PC-9 (cell line): ENCODE measurements around the gene FAM3C. TPM values are rescaled to one million over a fixed set of nuclear protein-coding genes. Genes with fewer than 3 reads are reported as not detected.

Source experiments
- BruUV-seq: library from RNA; stranded (reverse); fragments of 400-500 nt; replicated peaks from 2 replicates; lab custom pipeline; 2021; lab: Mats Ljungman, UMichigan
- CTCF ChIA-PET: fragments of 300-600 bp; sonication (Branson Sonifier 250); formaldehyde crosslinking; loops from one replicate; lab custom pipeline; 2022; ENCODE audit warnings: antibody characterized with exemption; lab: Charles Lee
- POLR2A ChIA-PET: fragments of 300-600 bp; sonication (Branson Sonifier 250); formaldehyde crosslinking; loops from one replicate; lab custom pipeline; 2022; ENCODE audit warnings: antibody characterized with exemption; ENCODE audit not compliant: unreplicated experiment; lab: Charles Lee
- DNase-seq, 2 experiments: peaks; one replicate each; pipeline versions ENCODE4 v3.0.0 to v3.0.0-alpha.2; 2015 to 2022; ENCODE audit warnings: mixed read lengths in 1 of 2
- H2AFZ ChIP-seq: fragments of 200-600 bp; sonication (generic); 2 replicates; pipeline ENCODE4 v1.8.1; 2017; ENCODE audit warnings: antibody characterized with exemption
- H3F3A ChIP-seq: fragments of 200-600 bp; sonication (generic); 2 replicates; pipeline ENCODE4 v1.8.1; 2017; ENCODE audit warnings: antibody characterized with exemption, mild to moderate bottlenecking, low read depth; ENCODE audit not compliant: insufficient read depth
- H3K27ac ChIP-seq: fragments of 200-600 bp; sonication (generic); 2 replicates; pipeline ENCODE4 v1.6.1; 2016; ENCODE audit warnings: mixed run types
- H3K27me3 ChIP-seq: fragments of 200-600 bp; sonication (generic); 2 replicates; pipeline ENCODE4 v1.6.1; 2016; ENCODE audit warnings: low read depth, mixed run types; ENCODE audit not compliant: insufficient read depth
- H3K36me3 ChIP-seq: fragments of 200-600 bp; sonication (generic); 2 replicates; pipeline ENCODE4 v1.6.1; 2016; ENCODE audit warnings: low read depth, mixed run types
- H3K4me1 ChIP-seq: fragments of 200-600 bp; sonication (generic); replicated peaks from 2 replicates; pipeline ENCODE4 v1.6.1; 2016; ENCODE audit warnings: mixed run types; ENCODE audit not compliant: insufficient read depth
- H3K4me2 ChIP-seq: fragments of 200-600 bp; sonication (generic); 2 replicates; pipeline ENCODE4 v1.6.1; 2017; ENCODE audit warnings: mixed run types
- H3K4me3 ChIP-seq: fragments of 200-600 bp; sonication (generic); 2 replicates; pipeline ENCODE4 v1.6.1; 2016; ENCODE audit warnings: mixed run types
- H3K79me2 ChIP-seq: fragments of 200-600 bp; sonication (generic); 2 replicates; pipeline ENCODE4 v1.6.1; 2017; ENCODE audit warnings: low read depth, mixed run types
- H3K9me2 ChIP-seq: fragments of 200-600 bp; sonication (generic); 2 replicates; pipeline ENCODE4 v1.8.1; 2017; ENCODE audit warnings: mild to moderate bottlenecking; ENCODE audit not compliant: insufficient read depth
- H3K9me3 ChIP-seq: fragments of 200-600 bp; sonication (generic); 2 replicates; pipeline ENCODE4 v1.8.1; 2016; ENCODE audit warnings: low read depth; ENCODE audit not compliant: insufficient read depth
- H4K20me1 ChIP-seq: fragments of 200-600 bp; sonication (generic); 2 replicates; pipeline ENCODE4 v1.8.1; 2017; ENCODE audit not compliant: insufficient read depth
- CTCF ChIP-seq: fragments of 200-600 bp; sonication (generic); conservative IDR thresholded peaks from 2 replicates; pipeline ENCODE4 v1.6.1; 2017; ENCODE audit warnings: mixed run types, antibody characterized with exemption, mild to moderate bottlenecking, moderate library complexity
- EZH2 ChIP-seq: fragments of 200-600 bp; sonication (generic); IDR thresholded peaks from 2 replicates; pipeline ENCODE4 v1.8.0; 2017; ENCODE audit warnings: antibody characterized with exemption, low read depth
- intact Hi-C: fragments of 100-400 bp; cut with micrococcal nuclease; formaldehyde crosslinking; loops from one replicate; pipeline ENCODE4 v1.10.0; 2022; ENCODE audit not compliant: unreplicated experiment
- total RNA-seq: library from RNA; stranded (reverse); gene quantifications from 2 replicates; pipeline ENCODE4 v1.2.3, GENCODE V29; 2021

Gene FAM3C
- total RNA-seq, 1 experiment from 2014 or later = 134 TPM

GRCh38 chr7:121431996-121432395 is 35.9 kb upstream of the FAM3C start:
- no peak overlapping the region for H3K4me3 ChIP-seq
- peaks cover 21% of the 10 kb centered on the region for H3K4me1 ChIP-seq
- POLR2A ChIA-PET = no interaction called here
- intact Hi-C loops = no loop called here
- H3K36me3 ChIP-seq = no peaks in the 10 kb centered on the region
- no peaks in the 10 kb centered on the region for H4K20me1 ChIP-seq
- H3K79me2 ChIP-seq = no peaks in the 10 kb centered on the region
- H3K9me2 ChIP-seq = no peaks in the 10 kb centered on the region
- H3K27me3 ChIP-seq = no peaks in the 10 kb centered on the region
- H2AFZ ChIP-seq = no peak overlapping the region
- H3K4me2 ChIP-seq = no peak overlapping the region
- no TSS peak for BruUV-seq
- H3F3A ChIP-seq = 0 out of 2 replicates have a peak, but pooled peaks cover 4% of the 10 kb centered on the region
- CTCF ChIA-PET = no interaction called here
- no peak for DNase-seq
- peaks cover 5% of the 10 kb centered on the region; the same call in 1 of the 2 replicates for H3K9me3 ChIP-seq
- H3K27ac ChIP-seq = no peak overlapping the region
- TF ChIP-seq EZH2 (no peak), CTCF (no peak)

- Histone ChIP-seq H4K20me1 (no peaks in the 10 kb centered on the region), H3F3A (0 out of 2 replicates have a peak, but pooled peaks cover 4% of the 10 kb centered on the region), H3K4me1 (peaks cover 16% of the 10 kb centered on the region), H3K4me3 (no peak overlapping the region), H3K36me3 (no peaks in the 10 kb centered on the region), H2AFZ (no peak overlapping the region), H3K27ac (no peak overlapping the region), H3K27me3 (no peaks in the 10 kb centered on the region), H3K4me2 (no peak overlapping the region), H3K9me3 (peaks cover 5% of the 10 kb centered on the region; the same call in 1 of the 2 replicates), H3K79me2 (no peaks in the 10 kb centered on the region), H3K9me2 (no peaks in the 10 kb centered on the region)
- POLR2A ChIA-PET = no interaction called here
- no TSS peak for BruUV-seq
- no peak for DNase-seq
- CTCF ChIA-PET = no interaction called here
- TF ChIP-seq EZH2 = no peak
- TF ChIP-seq CTCF = no peak
- intact Hi-C loops = no loop called here
These were observed 35.4 kb upstream of the FAM3C start for GRCh38 chr7:121431389-121431995.

GRCh38 chr7:121430558-121430957 is 34.5 kb upstream of the FAM3C start:
- H4K20me1 ChIP-seq = no peaks in the 10 kb centered on the region
- H3K4me2 ChIP-seq = no peak overlapping the region
- H3K9me2 ChIP-seq = no peaks in the 10 kb centered on the region
- H3K4me3 ChIP-seq = no peak overlapping the region
- no TSS peak for BruUV-seq
- H3K9me3 ChIP-seq = peaks cover 5% of the 10 kb centered on the region; the same call in 1 of the 2 replicates
- TF ChIP-seq CTCF (no peak), EZH2 (no peak)
- DNase-seq = no peak
- H3K27me3 ChIP-seq = no peaks in the 10 kb centered on the region
- H3K4me1 ChIP-seq = peaks cover 7% of the 10 kb centered on the region; the same call in 1 of the 2 replicates
- H3F3A ChIP-seq = 0 out of 2 replicates have a peak, but pooled peaks cover 4% of the 10 kb centered on the region
- POLR2A ChIA-PET = interaction anchor here (0.5 to 0.8 kb wide), 2 partner anchors 8 to 666 kb away, joined by 4 to 6 read pairs; no protein-coding TSS in a partner anchor
- no peaks in the 10 kb centered on the region for H3K36me3 ChIP-seq
- H2AFZ ChIP-seq = no peak overlapping the region
- H3K27ac ChIP-seq = no peak overlapping the region
- CTCF ChIA-PET = no interaction called here
- intact Hi-C loops = no loop called here
- no peaks in the 10 kb centered on the region for H3K79me2 ChIP-seq
